GM12878 (cell line): Measurements from ENCODE around the gene PPME1. TPM values are rescaled to one million over a fixed set of nuclear protein-coding genes. Genes with fewer than 3 reads are reported as not detected.

Source experiments
- ATAC-seq: fragments of 200-7000 bp; cut with Tn5 transposase; 3 replicates; pipeline ENCODE4 v1.9.1; 2020; ENCODE audit warnings: mild to moderate bottlenecking, moderate library complexity
- BruUV-seq: library from RNA; stranded (reverse); fragments of 400-500 nt; replicated peaks from 2 replicates; lab custom pipeline; 2021; lab: Mats Ljungman, UMichigan
- CTCF ChIA-PET: fragments of 300-600 bp; sonication (Branson Sonifier 250); formaldehyde crosslinking; extraction: SDS; loops from one replicate; lab custom pipeline; 2021; ENCODE audit warnings: inconsistent platforms; lab: Yijun Ruan, JAX
- POLR2A ChIA-PET: fragments of 350-600 bp; formaldehyde crosslinking; extraction: SDS; loops from one replicate; lab custom pipeline; 2021; ENCODE audit warnings: inconsistent platforms; lab: Charles Lee
- RAD21 ChIA-PET: fragments of 300-600 bp; sonication (Branson Sonifier 250); formaldehyde crosslinking; loops from one replicate; lab custom pipeline; 2023; ENCODE audit warnings: antibody characterized with exemption; ENCODE audit not compliant: unreplicated experiment; lab: Charles Lee
- SMC1A ChIA-PET: fragments of 300-600 bp; sonication (Branson Sonifier 250); formaldehyde crosslinking; loops from one replicate; lab custom pipeline; 2023; ENCODE audit not compliant: unreplicated experiment, uncharacterized antibody; lab: Charles Lee
- DNase-seq: peaks from one replicate; pipeline ENCODE4 v3.0.0-alpha.2; 2011; ENCODE audit warnings: low read depth, low spot score
- FAIRE-seq: peaks from 3 replicates; lab custom pipeline; 2011; peaks lifted over from hg19 to GRCh38; lab: Jason Lieb, UNC
- H2AFZ ChIP-seq: 2 replicates; pipeline ENCODE4 v1.6.0; 2011; ENCODE audit warnings: low read depth, low read length, control low read depth; ENCODE audit not compliant: control insufficient read depth
- H3K27ac ChIP-seq: 2 replicates; pipeline ENCODE4 v1.5.1; 2011; ENCODE audit warnings: control low read depth; ENCODE audit not compliant: control insufficient read depth, insufficient read depth
- H3K27me3 ChIP-seq, 2 experiments: replicated peaks in 1 of 2; 2 replicates each; pipeline versions ENCODE4 v1.6.0 to v1.6.1; 2011; ENCODE audit warnings: low read length in 1 of 2; ENCODE audit not compliant: control insufficient read depth in 2 of 2, insufficient read depth in 2 of 2
- H3K36me3 ChIP-seq, 2 experiments: 2 replicates each; pipeline ENCODE4 v1.5.1; 2011; ENCODE audit warnings: low read length in 1 of 2; ENCODE audit not compliant: control insufficient read depth in 2 of 2, insufficient read depth in 2 of 2
- H3K4me1 ChIP-seq: 2 replicates; pipeline ENCODE4 v1.6.1; 2011; ENCODE audit warnings: mild to moderate bottlenecking, low read length, moderate library complexity, mixed read lengths; ENCODE audit not compliant: control insufficient read depth, insufficient read depth
- H3K4me2 ChIP-seq: 2 replicates; pipeline ENCODE4 v1.6.0; 2011; ENCODE audit warnings: control low read depth; ENCODE audit not compliant: control insufficient read depth, insufficient read depth
- H3K4me3 ChIP-seq: fragments of 200-600 bp; sonication (generic); 2 replicates; pipeline ENCODE4 v1.5.1; 2016
- H3K79me2 ChIP-seq: 2 replicates; pipeline ENCODE4 v1.6.0; 2011; ENCODE audit warnings: low read length; ENCODE audit not compliant: control insufficient read depth, insufficient read depth
- H3K9ac ChIP-seq: 2 replicates; pipeline ENCODE4 v1.8.0; 2011; ENCODE audit warnings: low read length, control low read depth, mixed read lengths; ENCODE audit not compliant: control insufficient read depth, insufficient read depth
- H3K9me3 ChIP-seq: replicated peaks from 3 replicates; pipeline ENCODE4 v1.5.1; 2011; ENCODE audit warnings: mild to moderate bottlenecking, low read length; ENCODE audit not compliant: control insufficient read depth, insufficient read depth
- H4K20me1 ChIP-seq: 2 replicates; pipeline ENCODE4 v1.6.0; 2011; ENCODE audit not compliant: control insufficient read depth, insufficient read depth
- ATF3 ChIP-seq: IDR thresholded peaks from 2 replicates; pipeline ENCODE4 v1.6.1; 2011; ENCODE audit warnings: low read depth, mild to moderate bottlenecking, low read length, moderate library complexity, borderline replicate concordance; ENCODE audit errors: extremely low read depth
- CHD1 ChIP-seq: IDR thresholded peaks from 2 replicates; pipeline ENCODE4 v1.6.1; 2012; ENCODE audit warnings: low read depth, low read length, improper control_type of control experiment
- IRF4 ChIP-seq: IDR thresholded peaks from 2 replicates; pipeline ENCODE4 v1.6.1; 2011; ENCODE audit warnings: low read depth, low read length
- MAX ChIP-seq: IDR thresholded peaks from 2 replicates; pipeline ENCODE4 v1.6.1; 2012; ENCODE audit warnings: low read depth, low read length, improper control_type of control experiment
- NR2F1 ChIP-seq: fragments of 450-650 bp; conservative IDR thresholded peaks from 2 replicates; pipeline ENCODE4 v1.6.1; 2017; ENCODE audit warnings: mild to moderate bottlenecking
- PKNOX1 ChIP-seq: fragments of 450-650 bp; IDR thresholded peaks from 2 replicates; pipeline ENCODE4 v1.6.1; 2016; ENCODE audit warnings: mild to moderate bottlenecking
- SP1 ChIP-seq: IDR thresholded peaks from one replicate; pipeline ENCODE4 v1.6.1; 2011; ENCODE audit warnings: low read depth, low read length
- TCF3 ChIP-seq: IDR thresholded peaks from 2 replicates; pipeline ENCODE4 v1.6.1; 2012; ENCODE audit warnings: low read depth, mild to moderate bottlenecking, low read length, borderline replicate concordance; ENCODE audit not compliant: insufficient read depth
- TCF7 ChIP-seq: IDR thresholded peaks from 2 replicates; pipeline ENCODE4 v1.6.1; 2014; ENCODE audit warnings: antibody characterized with exemption, borderline replicate concordance
- ZBED1 ChIP-seq: IDR thresholded peaks from 2 replicates; pipeline ENCODE4 v1.6.1; 2016; ENCODE audit warnings: borderline replicate concordance
- WGBS: methylation state at CpG from one replicate; pipeline ENCODE4 v1.1.6; 2016; ENCODE audit warnings: low lambda C conversion rate; ENCODE audit not compliant: insufficient replicate concordance, insufficient coverage; ENCODE audit errors: missing lambda C conversion rate; 5-methylcytosine and 5-hydroxymethylcytosine counted together
- in situ Hi-C: fragments of 300-500 bp; cut with MboI; formaldehyde crosslinking; loops from 9 replicates; pipeline ENCODE4 v1.14.3; 2018; ENCODE audit warnings: mixed read lengths
- intact Hi-C: fragments of 100-400 bp; cut with micrococcal nuclease; formaldehyde crosslinking; loops from one replicate; pipeline ENCODE4 v1.14.2; 2022; ENCODE audit not compliant: unreplicated experiment
- polyA plus RNA-seq, 11 experiments: library from polyadenylated mRNA; depleted of rRNA in 4 of 11; unstranded in 6 of 11; stranded (reverse) in 5 of 11; fragments of >200 nt; fragmentation: Nextera tagmentation in 4 of 11; fragmentation: Illumina TruSeq in 1 of 11; extraction: Ambion mirVana in 4 of 11; extraction: Trizol in 1 of 11; gene quantifications; 1 replicate in 1 of 11; 2 replicates in 10 of 11; pipeline versions ENCODE4 v1.2.1 to v1.2.3, GENCODE V29; 2011 to 2016; ENCODE audit warnings: inconsistent platforms in 2 of 11, missing spikeins in 2 of 11, low read depth in 1 of 11
- total RNA-seq, 4 experiments: library from RNA; depleted of rRNA in 3 of 4; stranded (reverse); fragments of >200 nt in 3 of 4; fragmentation: Illumina TruSeq in 1 of 4; extraction: Trizol in 1 of 4; gene quantifications; 2 replicates each; pipeline versions ENCODE4 v1.2.1 to v1.2.3, GENCODE V29; 2013 to 2021
- TF ChIP-seq, protein P1 (sequence below): fragments of 450-650 bp; IDR thresholded peaks from 2 replicates; pipeline ENCODE4 v1.6.1; 2018; ENCODE audit warnings: mild to moderate bottlenecking, low read depth, moderate library complexity; ENCODE audit not compliant: partially characterized antibody

PPME1 gene
- total and polyA plus RNA-seq, 10 of the 15 experiments (the other 5 are each of a cell fraction or from before 2014, with no cell fraction given) = 3.1 to 51.4 (median 20.8) TPM

DNA sequence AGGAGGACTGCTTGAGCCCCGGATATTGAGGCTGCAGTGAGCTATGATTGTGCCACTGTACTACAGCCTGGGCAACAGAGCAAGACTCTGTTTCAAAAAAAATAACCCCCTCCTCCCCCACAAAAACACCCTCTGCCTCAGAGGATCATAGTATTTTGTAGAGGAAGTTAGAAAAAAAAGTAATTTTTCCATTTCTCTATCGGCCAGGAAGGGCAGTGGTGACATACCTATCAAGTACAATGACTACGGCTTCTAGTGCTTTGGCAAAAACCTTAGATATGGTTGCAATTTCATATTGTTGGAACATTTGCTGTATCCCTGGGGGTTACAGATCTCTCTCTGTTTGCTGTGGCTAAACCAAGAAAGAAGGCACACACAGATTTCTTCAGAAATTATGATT is 29.2 kb upstream of the PPME1 start:
- SMC1A ChIA-PET = no interaction called here
- Histone ChIP-seq H3K4me1 (no peaks in the 10 kb centered on the region), H3K27me3 (no peaks in the 10 kb centered on the region), H3K4me2 (no peak overlapping the region), H4K20me1 (no peaks in the 10 kb centered on the region), H3K27ac (no peak overlapping the region), H2AFZ (no peak overlapping the region), H3K4me3 (no peak overlapping the region), H3K9ac (no peak overlapping the region)
- CTCF ChIA-PET = no interaction called here
- ATAC-seq = no peak
- no peak for TF ChIP-seq NR2F1
- no peak for TF ChIP-seq PKNOX1
- TF ChIP-seq TCF3 = no peak
- no peak for TF ChIP-seq CHD1
- no peak for TF ChIP-seq ATF3
- no peak for TF ChIP-seq TCF7
- no peak for TF ChIP-seq ZBED1
- no peak for TF ChIP-seq SP1
- TF ChIP-seq, protein P1, sequence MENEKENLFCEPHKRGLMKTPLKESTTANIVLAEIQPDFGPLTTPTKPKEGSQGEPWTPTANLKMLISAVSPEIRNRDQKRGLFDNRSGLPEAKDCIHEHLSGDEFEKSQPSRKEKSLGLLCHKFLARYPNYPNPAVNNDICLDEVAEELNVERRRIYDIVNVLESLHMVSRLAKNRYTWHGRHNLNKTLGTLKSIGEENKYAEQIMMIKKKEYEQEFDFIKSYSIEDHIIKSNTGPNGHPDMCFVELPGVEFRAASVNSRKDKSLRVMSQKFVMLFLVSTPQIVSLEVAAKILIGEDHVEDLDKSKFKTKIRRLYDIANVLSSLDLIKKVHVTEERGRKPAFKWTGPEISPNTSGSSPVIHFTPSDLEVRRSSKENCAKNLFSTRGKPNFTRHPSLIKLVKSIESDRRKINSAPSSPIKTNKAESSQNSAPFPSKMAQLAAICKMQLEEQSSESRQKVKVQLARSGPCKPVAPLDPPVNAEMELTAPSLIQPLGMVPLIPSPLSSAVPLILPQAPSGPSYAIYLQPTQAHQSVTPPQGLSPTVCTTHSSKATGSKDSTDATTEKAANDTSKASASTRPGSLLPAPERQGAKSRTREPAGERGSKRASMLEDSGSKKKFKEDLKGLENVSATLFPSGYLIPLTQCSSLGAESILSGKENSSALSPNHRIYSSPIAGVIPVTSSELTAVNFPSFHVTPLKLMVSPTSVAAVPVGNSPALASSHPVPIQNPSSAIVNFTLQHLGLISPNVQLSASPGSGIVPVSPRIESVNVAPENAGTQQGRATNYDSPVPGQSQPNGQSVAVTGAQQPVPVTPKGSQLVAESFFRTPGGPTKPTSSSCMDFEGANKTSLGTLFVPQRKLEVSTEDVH = no peak
- no peak for TF ChIP-seq MAX
- TF ChIP-seq IRF4 = no peak
- TF ChIP-seq, all 136 proteins: peak for 0
- ChIA-PET POLR2A (no interaction called here), RAD21 (no interaction called here)
- FAIRE-seq (no peak), DNase-seq (no peak)
- H3K36me3 ChIP-seq = peaks cover 0 to 10% of the 10 kb centered on the region in 2 experiments; a peak in 2 of 4 replicates
- in situ Hi-C loops (no loop called here), intact Hi-C loops (no loop called here)
- H3K79me2 ChIP-seq = no peaks in the 10 kb centered on the region
- no peaks in the 10 kb centered on the region for H3K9me3 ChIP-seq
- no TSS peak for BruUV-seq
- WGBS = 100% methylated on average over 3 of the region's 3 CpGs
